MV-4-11 (cell line): ENCODE measurements around the gene CACNA1C.

Experiments used
- DNase-seq: peaks from one replicate; lab custom pipeline; 2025; lab: John Stamatoyannopoulos, UW

CACNA1C gene

DNA sequence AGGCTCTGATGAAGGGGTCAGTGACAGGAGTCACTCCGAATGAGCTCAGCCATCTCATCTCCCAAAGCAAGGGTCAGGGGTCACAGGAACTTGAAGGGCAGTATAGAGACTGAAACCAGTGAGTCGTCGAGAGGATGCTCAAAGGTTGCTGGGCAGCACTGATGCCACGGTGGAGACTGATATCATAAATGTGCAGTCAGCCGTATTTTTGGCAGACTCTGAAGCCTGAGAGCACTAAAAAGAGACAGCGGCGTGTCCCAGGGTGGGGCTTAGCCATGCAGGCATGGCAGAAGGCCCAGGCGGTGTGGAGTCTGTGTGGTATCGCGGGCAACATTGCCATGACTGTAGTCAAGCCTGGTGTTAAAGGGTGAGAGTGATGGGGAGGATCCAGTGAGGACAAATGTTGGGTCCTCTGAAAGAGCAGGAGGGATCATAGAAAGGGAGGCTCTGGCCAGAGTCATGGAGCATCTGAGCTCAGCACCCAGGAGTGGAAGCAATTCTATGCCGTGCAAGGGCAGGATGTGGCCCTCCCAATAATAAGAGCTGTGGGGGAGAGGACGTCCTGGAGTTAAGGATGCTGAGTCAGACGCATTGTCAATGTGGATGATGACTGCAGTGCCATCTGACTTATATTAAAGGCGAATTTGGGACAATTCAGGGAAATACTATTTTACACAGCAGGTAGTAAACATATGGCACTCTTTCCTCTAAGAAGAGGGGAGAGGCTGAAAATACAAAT lies 500.8 kb downstream of the CACNA1C start:
- DNase-seq: no peak

DNA sequence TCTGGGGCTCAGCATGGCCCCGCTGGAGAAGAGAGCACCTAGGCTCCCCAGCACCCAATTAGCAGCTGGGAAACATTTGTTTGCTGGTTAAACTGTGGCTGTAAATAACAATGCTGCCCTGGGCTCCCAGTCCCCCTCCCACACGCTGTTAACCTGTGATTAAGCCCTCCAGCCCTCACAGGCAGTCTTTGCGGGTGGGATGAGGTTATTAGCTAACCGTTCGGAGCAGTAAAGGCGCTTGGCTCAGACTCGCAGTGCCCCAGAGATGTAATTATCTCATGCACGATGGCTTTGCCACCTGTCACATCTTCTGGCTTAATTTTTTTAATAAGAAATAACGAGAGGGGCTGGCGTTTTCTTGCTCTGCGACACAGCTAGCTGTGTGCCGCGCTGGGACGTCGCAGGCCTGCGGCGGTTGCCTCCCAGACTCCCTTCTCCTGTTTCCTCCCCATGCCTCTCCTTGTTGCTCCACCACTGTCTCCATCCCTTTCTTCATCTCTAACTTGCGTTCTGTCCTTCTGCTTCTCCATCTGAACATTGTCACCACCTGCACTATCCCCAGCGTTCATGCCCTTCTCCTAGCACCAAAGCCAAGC lies 502.8 kb downstream of the CACNA1C start:
- no peak for DNase-seq

DNA sequence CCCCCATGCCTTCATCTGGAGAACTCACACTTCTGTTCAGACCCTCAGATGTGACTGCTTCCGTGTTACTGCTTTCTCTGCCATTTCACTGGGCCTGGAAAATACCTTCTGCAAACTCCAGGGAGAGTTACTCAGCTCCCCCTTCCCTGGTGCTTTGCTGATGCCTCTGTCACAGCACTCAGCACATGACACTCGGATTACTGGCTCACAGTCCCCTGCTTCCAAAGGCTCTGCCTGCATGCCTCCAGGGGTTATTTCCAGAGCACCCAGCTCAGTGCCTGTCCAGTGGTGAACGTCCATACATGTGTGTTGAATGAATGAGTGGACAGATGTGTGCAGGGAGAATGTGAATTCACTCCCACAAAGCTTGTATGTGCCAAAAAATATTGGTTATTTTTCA lies 504.8 kb downstream of the CACNA1C start:
- no peak for DNase-seq

- no peak for DNase-seq
Measured at GRCh38 chr12:2559931-2560330, 507.1 kb downstream of the CACNA1C start.

GRCh38 chr12:2560356-2560755 lies 507.6 kb downstream of the CACNA1C start:
- DNase-seq: no peak

- peak; percentile 25 for DNase-seq
Measured at GRCh38 chr12:2561367-2561766, 508.6 kb downstream of the CACNA1C start.

- no peak for DNase-seq
Measured at GRCh38 chr12:2562400-2562799, 509.6 kb downstream of the CACNA1C start.

- no peak for DNase-seq
Measured at GRCh38 chr12:2563709-2564108, 510.9 kb downstream of the CACNA1C start.

- DNase-seq: no peak
Measured at GRCh38 chr12:2566161-2566560, 513.4 kb downstream of the CACNA1C start.

DNA sequence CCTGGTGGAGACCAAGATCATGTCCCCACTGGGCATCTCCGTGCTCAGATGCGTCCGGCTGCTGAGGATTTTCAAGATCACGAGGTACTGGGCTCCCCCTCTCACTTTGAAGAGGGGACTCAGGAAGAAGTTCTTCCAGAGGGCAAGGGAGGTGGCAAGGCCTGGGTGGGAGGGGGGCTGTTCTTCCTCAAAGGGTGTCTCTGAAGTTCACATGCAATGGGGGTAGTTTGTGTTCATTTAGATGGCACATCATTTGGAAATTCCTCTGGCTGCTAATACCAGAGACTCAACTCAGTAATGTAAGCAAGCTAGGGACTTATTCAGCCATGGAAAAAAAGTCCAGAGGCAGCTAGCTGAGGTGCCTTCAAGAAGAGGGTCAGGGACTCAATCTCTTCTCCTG lies 514.9 kb downstream of the CACNA1C start:
- DNase-seq: no peak

- DNase-seq: no peak
Measured at GRCh38 chr12:2570562-2570961, 517.8 kb downstream of the CACNA1C start.

- DNase-seq: no peak
Measured at GRCh38 chr12:2574355-2574935, 521.7 kb downstream of the CACNA1C start.

DNA sequence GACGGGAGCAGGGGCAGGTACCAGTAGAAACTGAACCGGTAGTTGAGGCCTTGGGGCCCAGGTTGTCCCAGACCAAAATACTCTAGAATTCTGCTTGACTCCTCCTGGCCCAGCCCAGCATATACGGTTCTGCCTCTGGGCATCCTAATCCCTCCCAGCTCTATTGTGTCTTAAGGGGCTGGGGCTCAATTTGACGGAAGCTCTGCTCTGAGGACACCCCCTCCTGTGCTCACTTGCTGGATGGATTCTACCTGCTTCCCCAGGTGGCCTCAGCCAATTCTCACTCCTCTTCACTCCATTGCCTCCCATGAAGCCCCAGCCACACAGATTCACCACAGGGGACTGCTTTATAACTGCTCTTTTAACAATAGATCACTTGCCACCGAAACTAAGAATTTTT lies 522.5 kb downstream of the CACNA1C start:
- DNase-seq: no peak

DNA sequence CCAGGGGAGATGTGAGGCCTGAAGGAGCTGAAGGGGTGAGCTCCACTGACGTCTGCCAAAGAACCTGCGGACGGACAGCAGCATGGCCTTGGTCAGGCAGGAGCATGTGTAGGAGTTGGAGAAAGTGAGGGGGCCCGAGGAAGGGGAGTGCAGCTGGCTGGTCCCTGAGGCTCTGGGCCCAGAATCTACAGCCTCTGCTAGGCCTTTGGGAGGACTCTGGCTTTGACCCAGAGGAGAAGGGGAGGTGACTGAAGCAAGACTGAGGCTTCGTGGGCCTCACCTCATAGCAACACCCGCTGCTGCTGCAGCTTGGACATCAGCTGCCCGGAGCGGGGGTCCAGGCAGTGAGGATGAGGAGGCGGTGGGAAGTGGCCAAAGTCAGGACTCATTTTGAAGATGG lies 525.4 kb downstream of the CACNA1C start:
- no peak for DNase-seq

- DNase-seq: no peak
Measured at GRCh38 chr12:2578772-2579171, 526.0 kb downstream of the CACNA1C start.

DNA sequence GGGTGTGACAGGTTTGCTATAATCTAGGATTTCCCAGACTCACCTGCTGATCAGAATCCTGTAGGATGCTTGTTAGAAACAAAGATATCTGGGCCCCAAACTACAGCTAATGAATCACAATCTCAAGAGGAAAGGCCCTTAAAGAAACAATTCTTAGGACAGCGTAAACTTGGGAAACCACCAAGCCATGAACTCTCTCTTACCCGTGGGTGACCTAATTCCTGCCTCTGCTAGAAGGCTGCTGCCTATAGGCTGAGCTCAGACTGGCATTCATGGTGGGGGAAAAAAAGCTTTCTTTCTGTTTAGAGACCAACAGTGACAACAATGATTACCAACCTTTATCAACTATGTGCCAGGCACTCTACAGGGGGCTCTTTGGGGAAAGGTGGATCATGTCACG lies 528.0 kb downstream of the CACNA1C start:
- DNase-seq: no peak

GRCh38 chr12:2581293-2582045 lies 528.7 kb downstream of the CACNA1C start:
- DNase-seq: no peak

- DNase-seq: no peak
Measured at GRCh38 chr12:2582631-2583030, 529.8 kb downstream of the CACNA1C start.

DNA sequence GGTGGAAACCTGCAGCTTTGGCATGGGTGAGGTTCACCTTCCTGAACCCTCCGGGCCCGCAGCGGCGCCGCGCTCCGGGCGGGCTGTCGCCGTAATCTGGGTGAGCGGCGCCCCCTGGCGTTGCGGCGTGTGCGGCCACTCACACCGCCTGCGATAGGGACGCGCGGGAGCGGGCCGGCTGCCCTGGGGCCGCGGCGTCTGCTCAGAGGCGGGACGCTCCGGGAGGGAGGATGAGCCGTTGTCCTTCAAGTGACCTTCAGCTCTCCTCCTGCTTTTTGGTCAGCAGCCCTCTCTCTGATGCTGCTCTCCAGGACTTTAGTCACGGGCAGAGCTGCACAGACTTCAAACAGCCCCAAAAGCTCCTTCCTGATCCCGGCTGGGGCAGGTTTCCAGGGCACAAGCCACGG lies 530.3 kb downstream of the CACNA1C start:
- DNase-seq: peak; percentile 4

DNA sequence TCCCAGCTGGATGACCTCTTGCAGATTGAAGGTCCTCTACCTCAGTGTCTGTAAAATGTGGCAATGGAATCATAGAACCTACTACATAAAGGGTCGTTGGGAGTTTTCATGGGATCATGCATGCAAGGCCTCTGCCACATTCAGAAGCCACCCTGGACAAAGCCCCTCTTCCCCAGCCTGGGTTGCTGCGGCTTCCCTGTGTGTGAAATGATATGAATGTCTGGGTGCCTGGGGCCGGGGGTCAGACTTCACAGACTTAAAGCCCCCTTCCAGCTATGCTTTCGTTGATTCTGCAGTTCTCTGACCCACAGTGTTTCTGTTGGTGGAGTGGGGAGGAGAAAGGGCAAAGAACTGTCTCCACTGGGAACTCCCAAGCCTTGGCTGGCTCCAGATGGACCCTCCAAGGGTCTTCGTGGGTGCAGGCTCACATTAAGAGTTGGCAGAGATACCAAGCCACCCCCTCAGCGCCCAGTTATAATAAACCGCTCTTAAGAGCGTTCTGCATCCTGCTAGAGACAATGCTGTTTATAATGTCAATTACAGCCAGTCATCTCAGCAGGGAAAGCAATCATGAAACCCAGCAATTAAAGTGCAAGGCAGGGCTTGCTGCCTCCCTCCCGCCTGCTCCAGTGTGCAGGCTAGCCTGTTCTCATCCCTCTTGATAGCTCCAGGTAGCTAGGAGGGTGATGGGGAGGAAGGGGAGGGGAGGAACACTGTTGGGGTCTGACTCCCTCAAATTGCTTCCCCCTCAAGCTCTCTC lies 531.0 kb downstream of the CACNA1C start:
- DNase-seq: no peak

GRCh38 chr12:2586156-2587038 lies 533.6 kb downstream of the CACNA1C start:
- no peak for DNase-seq
